HG03354 (cell line): Measurements from ENCODE around the gene CKB.

Source experiments
- ATAC-seq: cut with Tn5 transposase; IDR thresholded peaks from one replicate; pipeline ENCODE4 v1.9.1; 2021; ENCODE audit warnings: mild to moderate bottlenecking; ENCODE audit not compliant: unreplicated experiment, poor library complexity, severe bottlenecking

CKB gene

GRCh38 chr14:103550451-103551337, 28.1 kb upstream of the CKB start:
- no peak for ATAC-seq

GRCh38 chr14:103549361-103550311, 27.0 kb upstream of the CKB start:
- ATAC-seq, result no peak

GRCh38 chr14:103548463-103549351, 26.1 kb upstream of the CKB start:
- ATAC-seq, result no peak

GRCh38 chr14:103547941-103548462, 25.4 kb upstream of the CKB start:
- no peak for ATAC-seq

DNA sequence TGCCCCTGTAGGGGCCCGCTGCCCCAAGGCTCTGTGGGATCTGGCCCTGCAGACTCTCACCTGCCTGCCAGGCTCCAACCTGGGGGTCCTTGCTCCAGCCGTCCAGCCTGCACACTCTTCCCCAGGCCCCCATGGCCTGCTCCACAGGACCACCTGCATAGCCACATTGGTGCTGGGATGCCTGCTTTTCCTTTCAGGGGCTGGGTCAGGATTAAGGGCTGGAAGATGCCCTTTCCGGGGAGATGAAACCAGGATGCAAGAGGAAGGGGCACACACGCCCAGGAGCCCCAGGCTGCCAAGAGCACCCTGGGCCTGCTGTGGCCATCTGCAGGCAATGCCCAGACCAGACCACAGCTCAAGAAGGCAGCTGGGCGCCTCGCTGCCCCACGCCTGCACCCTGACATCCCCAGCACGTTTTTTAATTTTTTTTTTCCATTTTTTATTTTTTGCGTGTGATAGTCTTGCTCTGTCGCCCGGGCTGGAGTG, 24.9 kb upstream of the CKB start:
- no peak for ATAC-seq

- no peak for ATAC-seq
These were observed 24.2 kb upstream of the CKB start for GRCh38 chr14:103546652-103547454.

DNA sequence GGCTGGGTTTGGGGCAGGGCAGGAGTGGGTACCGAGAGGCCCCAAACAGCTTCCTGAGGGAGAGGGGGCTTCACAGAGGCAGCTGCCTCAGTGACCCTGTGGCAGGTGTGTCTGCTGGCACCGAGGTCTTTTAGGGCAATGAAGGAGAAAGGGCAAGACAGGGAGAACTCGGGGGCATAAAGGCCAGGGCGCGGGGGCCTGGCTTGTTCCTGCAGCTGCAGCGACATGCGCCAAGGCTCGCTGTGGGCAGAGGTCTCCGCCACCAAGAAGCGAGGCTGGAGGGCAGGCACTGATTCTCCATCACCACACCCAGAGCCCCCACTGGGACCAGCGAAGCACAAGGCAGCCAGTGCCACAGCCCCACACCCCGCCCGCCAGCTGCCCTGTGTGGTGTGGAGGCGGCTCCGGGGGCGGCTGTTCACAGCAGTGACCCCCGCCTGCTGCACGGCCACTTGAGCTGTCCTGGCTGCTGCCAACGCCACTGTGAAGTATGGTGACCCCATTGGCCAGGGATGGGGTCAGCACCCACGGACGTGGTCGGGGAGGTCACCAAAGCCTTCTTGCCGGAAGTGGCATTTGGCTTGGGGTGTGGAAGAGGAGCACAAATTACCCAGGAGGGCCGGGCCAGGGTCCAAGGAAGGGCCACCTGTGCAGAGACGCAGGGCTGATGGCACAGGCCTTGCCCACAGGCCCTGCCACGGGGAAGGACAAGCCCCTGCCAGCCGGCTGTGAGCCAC, 23.5 kb upstream of the CKB start:
- ATAC-seq, result no peak

DNA sequence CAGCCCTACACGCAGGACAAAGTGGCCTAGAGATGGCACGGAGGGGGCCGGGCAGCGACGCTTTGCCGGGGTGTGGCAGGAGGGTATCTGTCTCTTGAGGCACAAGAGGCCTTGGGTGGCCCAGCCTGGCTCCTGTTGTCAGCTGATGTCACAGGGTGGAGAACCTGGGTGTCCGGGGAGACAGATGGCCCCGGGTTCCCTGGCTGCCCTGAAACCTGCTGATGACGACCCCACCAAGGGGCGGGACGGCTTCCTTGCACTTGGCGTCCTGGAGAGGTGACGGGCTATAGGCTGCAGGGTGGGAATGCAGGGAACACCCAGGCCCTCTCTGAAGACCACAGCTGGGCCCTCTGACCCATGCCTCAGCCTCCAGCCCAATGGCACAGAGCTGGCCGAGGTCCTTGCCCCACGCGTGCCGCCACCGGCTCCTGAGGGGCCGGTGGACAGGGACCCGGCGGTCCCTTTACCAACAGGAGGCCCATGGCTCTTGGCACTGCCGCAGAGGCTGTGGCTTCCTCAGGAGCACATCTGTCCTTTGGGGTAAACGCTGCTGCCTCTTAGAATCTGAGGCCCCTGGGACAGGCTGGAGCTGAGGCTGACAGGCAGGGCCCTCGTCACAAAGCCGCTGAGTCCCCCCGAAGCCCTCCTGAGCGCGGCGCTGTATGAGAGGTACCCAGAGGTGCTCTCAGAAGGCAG, 22.7 kb upstream of the CKB start:
- no peak for ATAC-seq

GRCh38 chr14:103544388-103545218, 22.0 kb upstream of the CKB start:
- ATAC-seq, result no peak

DNA sequence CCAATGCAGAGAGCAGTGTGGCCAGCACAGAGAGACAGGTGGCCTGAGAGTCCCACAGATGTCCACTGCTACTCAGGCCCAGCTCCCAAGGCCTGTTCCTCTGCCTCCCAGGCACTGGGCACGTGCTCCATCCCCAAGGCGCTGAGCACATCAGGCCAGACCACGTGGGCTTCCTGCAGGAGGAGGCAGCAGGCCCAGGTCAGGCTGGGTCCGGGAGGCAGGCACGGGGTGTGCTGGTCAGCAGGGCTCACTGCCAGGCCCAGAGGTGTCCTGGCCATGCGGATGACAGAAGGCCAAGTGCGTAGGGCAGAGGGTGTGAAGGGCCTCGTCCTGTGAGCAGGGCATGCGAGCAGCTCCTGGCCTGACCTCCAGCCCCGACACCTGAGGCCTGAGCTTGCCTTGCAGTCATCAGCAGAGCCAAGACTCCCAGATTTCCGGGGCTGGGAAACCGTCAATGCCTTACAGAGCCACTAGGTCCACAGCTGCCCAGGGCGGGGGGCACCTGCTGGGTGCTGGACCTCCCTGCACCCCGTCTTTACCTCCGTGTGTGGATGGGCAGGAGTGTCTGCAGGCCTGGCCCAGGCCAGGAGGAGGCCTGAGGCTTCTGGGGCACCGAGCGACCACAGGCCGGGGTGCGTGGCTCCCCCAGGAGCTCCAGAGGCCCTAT, 21.2 kb upstream of the CKB start:
- no peak for ATAC-seq

- no peak for ATAC-seq
These were observed 20.5 kb upstream of the CKB start for GRCh38 chr14:103543140-103543539.

DNA sequence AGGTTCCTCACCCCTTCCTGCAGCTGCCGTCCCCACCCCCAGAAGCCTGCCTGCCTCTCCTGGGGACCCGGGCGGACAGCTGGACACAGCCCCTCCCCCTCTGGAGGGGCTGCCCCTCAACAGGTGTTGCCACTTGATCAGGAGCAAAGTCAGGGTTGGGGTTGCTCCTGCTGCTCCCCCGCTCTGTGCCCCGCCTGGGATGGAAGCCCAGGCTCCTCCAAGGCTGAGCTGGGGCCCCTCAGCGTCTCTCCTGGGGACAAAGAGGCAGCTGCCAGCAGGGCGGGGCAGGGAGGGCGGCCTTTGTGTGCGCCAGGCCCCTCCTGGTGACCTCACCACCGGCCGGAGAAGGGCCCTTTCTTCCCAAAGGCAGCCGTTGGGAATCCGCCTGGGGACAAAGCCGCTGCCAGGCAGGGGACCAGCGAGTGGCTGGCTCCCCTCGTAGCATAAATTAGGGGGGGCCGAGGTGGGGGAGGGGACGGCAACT, 20.0 kb upstream of the CKB start:
- no peak for ATAC-seq

- no peak for ATAC-seq
These were observed 19.3 kb upstream of the CKB start for GRCh38 chr14:103541709-103542604.

DNA sequence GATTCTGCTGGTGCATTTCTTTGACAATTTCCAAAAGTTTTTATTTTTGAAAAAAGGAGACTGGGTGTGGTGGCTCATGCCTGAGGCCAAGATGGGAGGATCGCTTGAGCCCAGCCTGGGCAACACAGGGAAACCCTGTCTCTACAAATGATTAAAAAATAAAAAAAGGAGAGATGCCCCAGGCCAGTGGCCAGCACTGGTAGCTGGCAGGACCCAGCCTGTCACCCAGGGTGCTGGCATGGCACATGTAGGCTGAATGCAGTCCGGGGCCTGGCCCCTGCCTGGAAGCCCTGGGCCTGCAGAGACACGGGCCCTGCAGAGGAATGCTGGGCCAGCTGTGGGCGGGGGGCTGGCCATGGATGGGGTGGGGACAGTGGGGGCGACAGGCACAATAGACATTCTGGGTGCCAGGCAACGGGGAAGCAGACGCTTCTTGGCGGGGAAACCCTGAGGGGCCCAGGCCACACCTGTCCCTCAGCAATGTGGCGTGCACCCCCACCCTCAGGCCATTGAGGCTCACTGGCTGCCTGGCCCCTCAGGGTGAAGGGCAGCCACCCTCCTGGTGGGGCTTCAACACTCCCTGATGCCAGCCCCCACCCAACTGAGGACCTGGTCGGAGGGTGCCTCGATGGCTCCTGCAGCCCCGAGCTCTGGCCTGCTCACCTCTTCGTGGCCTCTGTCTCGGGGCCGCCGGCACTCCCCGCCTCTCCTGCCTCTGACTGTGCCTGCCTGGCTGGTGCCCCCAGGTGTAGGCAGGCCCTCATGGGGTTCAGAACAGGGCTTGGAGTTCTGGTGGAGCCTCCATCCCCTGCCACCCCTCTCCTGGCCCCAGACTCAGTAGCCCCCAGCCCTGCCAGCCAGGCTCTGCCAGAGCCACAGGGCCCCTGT, 18.4 kb upstream of the CKB start:
- ATAC-seq, result no peak
